Vagina (tissue), 2 donors: Measurements from ENCODE around the gene SPIN1. TPM values are rescaled to one million over a fixed set of nuclear protein-coding genes. Genes with fewer than 3 reads are reported as not detected.

ENCODE experiments used
- DNase-seq, 2 donors: peaks; one replicate each; pipeline ENCODE4 v3.0.0-alpha.2; 2017; ENCODE audit errors: extremely low spot score in 2 of 2
- H3K27ac ChIP-seq: fragments of 200-600 bp; sonication (generic); one replicate; pipeline ENCODE4 v1.5.1; 2019
- H3K27me3 ChIP-seq: fragments of 200-600 bp; sonication (generic); one replicate; pipeline ENCODE4 v1.5.1; 2019
- H3K36me3 ChIP-seq, 2 donors: fragments of 200-600 bp; sonication (generic); one replicate each; pipeline ENCODE4 v1.5.1; 2017 to 2019
- H3K4me1 ChIP-seq: fragments of 200-600 bp; sonication (generic); one replicate; pipeline ENCODE4 v1.5.1; 2019
- H3K4me3 ChIP-seq, 2 donors: fragments of 200-600 bp; sonication (generic); 1 replicate in 1 of 2; 2 replicates in 1 of 2; pipeline ENCODE4 v1.5.1; 2016 to 2019
- H3K9me3 ChIP-seq: fragments of 200-600 bp; sonication (generic); one replicate; pipeline ENCODE4 v1.5.1; 2019
- POLR2A ChIP-seq, 2 donors: fragments of 450-650 bp; IDR thresholded peaks; one replicate each; pipeline ENCODE4 v1.6.1; 2017; ENCODE audit warnings: antibody characterized with exemption in 2 of 2, mild to moderate bottlenecking in 2 of 2, moderate library complexity in 2 of 2
- POLR2AphosphoS5 ChIP-seq, 2 donors: sonication (generic); formaldehyde crosslinking; IDR thresholded peaks; one replicate each; pipeline ENCODE4 v1.9.0; 2017; ENCODE audit warnings: antibody characterized with exemption in 2 of 2, mild to moderate bottlenecking in 2 of 2, low read depth in 1 of 2; ENCODE audit not compliant: insufficient read depth in 1 of 2
- intact Hi-C: fragments of 100-400 bp; cut with DNase I; formaldehyde crosslinking; loops from one replicate; pipeline ENCODE4 v1.15.1; 2023
- total RNA-seq: library from RNA; depleted of rRNA; stranded (reverse); fragments of >200 nt; gene quantifications from one replicate; pipeline ENCODE4 v1.2.3, GENCODE V29; 2016
- TF ChIP-seq, protein P1 (sequence below), 3 experiments: fragments of 450-650 bp in 2 of 3; fragments of 200-600 bp in 1 of 3; sonication (generic) in 1 of 3; IDR thresholded peaks; one replicate each; pipeline ENCODE4 v1.5.1; 2017 to 2019; ENCODE audit warnings: antibody characterized with exemption in 3 of 3, mild to moderate bottlenecking in 2 of 3, moderate library complexity in 2 of 3

SPIN1 gene
- total RNA-seq, 1 donor from 2014 or later = 72.9 TPM

DNA sequence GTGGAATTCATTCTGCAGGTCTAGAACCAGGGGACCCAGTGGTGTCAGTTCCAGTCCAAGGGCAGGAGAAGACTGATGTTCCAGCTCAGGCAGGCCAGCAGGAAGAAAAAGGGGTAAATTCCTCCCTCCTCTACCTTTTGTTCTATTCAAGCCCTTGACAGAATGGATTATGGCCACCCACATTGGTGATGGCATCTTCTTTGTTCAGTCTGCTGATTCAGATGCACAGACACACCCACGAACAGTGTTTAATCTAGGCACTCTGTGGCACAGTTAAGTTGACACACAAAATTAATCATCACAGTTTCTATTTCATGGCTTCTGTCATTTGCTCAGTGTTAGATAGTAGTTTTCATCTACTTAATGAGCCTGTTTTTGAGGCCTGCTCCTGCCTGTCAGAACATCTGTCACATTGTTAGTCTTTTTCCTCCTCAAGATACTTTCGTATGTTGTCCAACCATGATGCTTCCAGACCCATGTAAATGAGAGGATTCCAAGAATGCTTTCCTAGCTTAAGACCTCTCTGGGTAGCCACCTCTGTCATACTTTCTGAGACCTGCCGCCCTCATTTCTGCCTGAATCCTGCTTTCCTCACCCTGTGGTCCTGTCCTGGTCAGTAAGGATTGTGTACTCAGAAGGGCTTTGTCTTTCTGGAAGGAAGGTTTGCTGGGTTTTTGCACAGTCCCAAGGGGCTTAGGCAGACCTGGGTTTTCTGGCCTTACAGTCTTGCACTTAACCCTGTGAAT is 72.5 kb downstream of the SPIN1 start:
- DNase-seq = no peak
- Histone ChIP-seq H3K4me1 (peaks cover 31% of the 10 kb centered on the region), H3K4me3 (no peak overlapping the region), H3K27me3 (no peaks in the 10 kb centered on the region), H3K9me3 (no peaks in the 10 kb centered on the region), H3K27ac (no peak overlapping the region), H3K36me3 (no peaks in the 10 kb centered on the region)
- TF ChIP-seq, protein P1, sequence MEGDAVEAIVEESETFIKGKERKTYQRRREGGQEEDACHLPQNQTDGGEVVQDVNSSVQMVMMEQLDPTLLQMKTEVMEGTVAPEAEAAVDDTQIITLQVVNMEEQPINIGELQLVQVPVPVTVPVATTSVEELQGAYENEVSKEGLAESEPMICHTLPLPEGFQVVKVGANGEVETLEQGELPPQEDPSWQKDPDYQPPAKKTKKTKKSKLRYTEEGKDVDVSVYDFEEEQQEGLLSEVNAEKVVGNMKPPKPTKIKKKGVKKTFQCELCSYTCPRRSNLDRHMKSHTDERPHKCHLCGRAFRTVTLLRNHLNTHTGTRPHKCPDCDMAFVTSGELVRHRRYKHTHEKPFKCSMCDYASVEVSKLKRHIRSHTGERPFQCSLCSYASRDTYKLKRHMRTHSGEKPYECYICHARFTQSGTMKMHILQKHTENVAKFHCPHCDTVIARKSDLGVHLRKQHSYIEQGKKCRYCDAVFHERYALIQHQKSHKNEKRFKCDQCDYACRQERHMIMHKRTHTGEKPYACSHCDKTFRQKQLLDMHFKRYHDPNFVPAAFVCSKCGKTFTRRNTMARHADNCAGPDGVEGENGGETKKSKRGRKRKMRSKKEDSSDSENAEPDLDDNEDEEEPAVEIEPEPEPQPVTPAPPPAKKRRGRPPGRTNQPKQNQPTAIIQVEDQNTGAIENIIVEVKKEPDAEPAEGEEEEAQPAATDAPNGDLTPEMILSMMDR (IDR thresholded peaks at IDR 0.05) = no peak
- TF ChIP-seq POLR2AphosphoS5 (IDR thresholded peaks at IDR 0.05; ENCODE audit: insufficient read depth in 1 of 2, low read depth in 1 of 2) (no peak), POLR2A (IDR thresholded peaks at IDR 0.05) (no peak)
- intact Hi-C loops = no loop called here

DNA sequence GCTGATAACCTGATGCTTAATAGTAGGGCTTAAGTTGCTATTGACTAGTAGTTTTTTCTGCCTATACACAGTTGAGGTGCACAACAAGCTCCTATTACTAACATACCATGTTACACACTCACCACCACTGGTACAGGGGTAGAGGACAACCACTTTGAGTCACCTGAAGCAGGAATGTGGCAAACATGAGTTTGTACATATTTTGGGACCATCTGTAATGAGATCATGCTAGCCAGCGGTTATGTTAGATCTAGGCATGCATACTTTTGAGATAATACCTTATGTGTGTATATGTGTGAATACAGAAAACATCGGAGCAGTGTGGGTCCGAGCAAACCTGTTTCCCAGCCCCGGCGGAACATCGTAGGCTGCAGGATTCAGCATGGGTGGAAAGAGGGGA is 73.9 kb downstream of the SPIN1 start:
- H3K36me3 ChIP-seq = no peaks in the 10 kb centered on the region
- no peak overlapping the region for H3K4me3 ChIP-seq
- no peak for DNase-seq
- H3K4me1 ChIP-seq = peaks cover 31% of the 10 kb centered on the region
- no peak for TF ChIP-seq POLR2A (IDR thresholded peaks at IDR 0.05)
- TF ChIP-seq POLR2AphosphoS5 (IDR thresholded peaks at IDR 0.05; ENCODE audit: insufficient read depth in 1 of 2, low read depth in 1 of 2) = no peak
- TF ChIP-seq, protein P1 (IDR thresholded peaks at IDR 0.05) = no peak
- H3K9me3 ChIP-seq = no peaks in the 10 kb centered on the region
- intact Hi-C loops = no loop called here
- no peak overlapping the region for H3K27ac ChIP-seq
- no peaks in the 10 kb centered on the region for H3K27me3 ChIP-seq

DNA sequence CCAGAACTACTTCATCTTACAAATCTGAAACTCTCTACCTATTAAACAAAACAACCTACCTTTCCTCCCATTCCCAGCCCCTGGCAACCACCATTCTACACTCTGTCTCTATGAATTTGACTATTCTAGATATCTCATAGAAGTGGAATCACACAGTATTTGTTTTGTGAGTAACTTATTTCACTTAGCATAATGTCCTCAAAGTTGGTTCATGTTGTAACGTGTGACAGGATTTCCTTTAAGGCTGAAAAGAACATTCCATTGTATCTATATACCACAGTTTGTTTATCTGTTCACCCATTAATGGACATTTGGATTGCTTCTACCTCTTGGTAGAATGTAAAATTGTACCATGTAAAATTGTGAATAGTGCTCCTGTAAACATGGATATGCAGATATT is 76.6 kb downstream of the SPIN1 start:
- H3K27ac ChIP-seq = no peak overlapping the region
- H3K9me3 ChIP-seq = no peaks in the 10 kb centered on the region
- no peak for DNase-seq
- intact Hi-C loops = no loop called here
- peaks cover 0 to 16% of the 10 kb centered on the region in 2 donors for H3K36me3 ChIP-seq
- H3K4me1 ChIP-seq = peaks cover 14% of the 10 kb centered on the region
- no peak overlapping the region for H3K4me3 ChIP-seq
- TF ChIP-seq POLR2AphosphoS5 (IDR thresholded peaks at IDR 0.05; ENCODE audit: insufficient read depth in 1 of 2, low read depth in 1 of 2) = no peak
- TF ChIP-seq, protein P1 (IDR thresholded peaks at IDR 0.05) = no peak
- no peak for TF ChIP-seq POLR2A (IDR thresholded peaks at IDR 0.05)
- H3K27me3 ChIP-seq = no peaks in the 10 kb centered on the region

DNA sequence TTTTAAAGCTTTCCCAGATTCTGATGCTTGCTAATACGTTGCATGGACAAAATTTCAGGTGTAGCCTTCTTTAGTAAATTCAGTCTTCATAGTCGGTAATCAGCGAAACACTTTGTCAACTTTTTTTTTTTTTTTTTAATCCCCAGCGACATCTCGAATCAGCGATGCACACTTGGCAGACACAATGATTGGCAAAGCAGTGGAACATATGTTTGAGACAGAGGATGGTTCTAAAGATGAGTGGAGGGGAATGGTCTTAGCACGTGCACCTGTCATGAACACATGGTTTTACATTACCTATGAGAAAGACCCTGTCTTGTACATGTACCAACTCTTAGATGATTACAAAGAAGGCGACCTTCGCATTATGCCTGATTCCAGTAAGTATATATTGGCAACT is 80.0 kb downstream of the SPIN1 start:
- H3K27me3 ChIP-seq = no peaks in the 10 kb centered on the region
- no peak for DNase-seq
- H3K4me1 ChIP-seq = no peaks in the 10 kb centered on the region
- peaks cover 0 to 32% of the 10 kb centered on the region in 2 donors for H3K36me3 ChIP-seq
- H3K9me3 ChIP-seq = no peaks in the 10 kb centered on the region
- TF ChIP-seq POLR2A (IDR thresholded peaks at IDR 0.05) (no peak), POLR2AphosphoS5 (IDR thresholded peaks at IDR 0.05; ENCODE audit: insufficient read depth in 1 of 2, low read depth in 1 of 2) (no peak)
- TF ChIP-seq, protein P1 (IDR thresholded peaks at IDR 0.05) = no peak
- no peak overlapping the region for H3K27ac ChIP-seq
- no peak overlapping the region for H3K4me3 ChIP-seq
- intact Hi-C loops = no loop called here
